HepG2 (cell line): ENCODE results near the gene DGKB. TPM values are rescaled to one million over a fixed set of nuclear protein-coding genes. Genes with fewer than 3 reads are reported as not detected.

Source experiments
- ATAC-seq: fragments of 200-7000 bp; cut with Tn5 transposase; 3 replicates; pipeline ENCODE4 v1.9.1; 2020; ENCODE audit warnings: mild to moderate bottlenecking, moderate library complexity
- BruUV-seq: library from RNA; stranded (reverse); fragments of 400-500 nt; replicated peaks from 2 replicates; lab custom pipeline; 2021; lab: Mats Ljungman, UMichigan
- CTCF ChIA-PET: fragments of 300-600 bp; formaldehyde crosslinking; extraction: SDS; loops from one replicate; lab custom pipeline; 2021; ENCODE audit warnings: low total read pairs, inconsistent platforms, low intra/inter-chr PET ratio; lab: Yijun Ruan, JAX
- POLR2A ChIA-PET: fragments of 350-600 bp; sonication (Branson Sonifier 250); formaldehyde crosslinking; loops from one replicate; lab custom pipeline; 2020; ENCODE audit warnings: antibody characterized with exemption, inconsistent platforms; lab: Yijun Ruan, JAX
- DNase-seq: peaks from one replicate; pipeline ENCODE4 v3.0.0-alpha.2; 2015; ENCODE audit warnings: low spot score
- FAIRE-seq: peaks from 3 replicates; lab custom pipeline; 2011; peaks lifted over from hg19 to GRCh38; lab: Jason Lieb, UNC
- H2AFZ ChIP-seq: one replicate; pipeline ENCODE4 v1.6.1; 2011; ENCODE audit warnings: low read length, inconsistent platforms
- H3K27ac ChIP-seq: fragments of 300-600 bp; 3 replicates; pipeline ENCODE4 v1.8.0; 2011; ENCODE audit warnings: mixed run types, mild to moderate bottlenecking, mixed read lengths, low read length, inconsistent platforms; ENCODE audit not compliant: insufficient read depth; ENCODE audit errors: extremely low read length
- H3K27me3 ChIP-seq, 2 experiments: fragments of 200-600 bp in 1 of 2; 2 replicates in 1 of 2; 3 replicates in 1 of 2; pipeline versions ENCODE4 v1.6.0 to v1.8.0; 2011; ENCODE audit warnings: low read length in 2 of 2, mild to moderate bottlenecking in 2 of 2, moderate library complexity in 2 of 2, inconsistent platforms in 1 of 2; ENCODE audit not compliant: insufficient read depth in 2 of 2, control insufficient read depth in 1 of 2
- H3K36me3 ChIP-seq, 2 experiments: fragments of 200-600 bp in 1 of 2; replicated peaks in 1 of 2; 2 replicates in 1 of 2; 3 replicates in 1 of 2; pipeline versions ENCODE4 v1.5.1 to v1.8.0; 2011; ENCODE audit warnings: low read length in 2 of 2, inconsistent platforms in 1 of 2; ENCODE audit not compliant: insufficient read depth in 2 of 2, control insufficient read depth in 1 of 2
- H3K4me1 ChIP-seq: 2 replicates; pipeline ENCODE4 v1.5.1; 2012; ENCODE audit warnings: low read length, inconsistent platforms; ENCODE audit not compliant: insufficient read depth
- H3K4me2 ChIP-seq: 2 replicates; pipeline ENCODE4 v1.6.0; 2011; ENCODE audit warnings: low read depth, low read length, inconsistent platforms
- H3K4me3 ChIP-seq, 3 experiments: fragments of 200-600 bp in 1 of 3; sonication (generic), shearing (Covaris generic) in 1 of 3; replicated peaks in 1 of 3; 2 replicates each; pipeline ENCODE4 v1.5.1; 2011 to 2016; ENCODE audit warnings: low read length in 3 of 3, inconsistent platforms in 2 of 3, low read depth in 2 of 3, mild to moderate bottlenecking in 2 of 3, control low read depth in 1 of 3, mixed read lengths in 1 of 3; ENCODE audit not compliant: insufficient read depth in 1 of 3
- H3K79me2 ChIP-seq: one replicate; pipeline ENCODE4 v1.6.1; 2011; ENCODE audit warnings: low read length, inconsistent platforms; ENCODE audit not compliant: insufficient read depth
- H3K9ac ChIP-seq: 2 replicates; pipeline ENCODE4 v1.6.0; 2011; ENCODE audit warnings: mild to moderate bottlenecking, low read depth, low read length, inconsistent platforms; ENCODE audit not compliant: insufficient read depth
- H3K9me3 ChIP-seq: 2 replicates; pipeline ENCODE4 v1.5.1; 2012; ENCODE audit warnings: mild to moderate bottlenecking, low read length
- H4K20me1 ChIP-seq: 2 replicates; pipeline ENCODE4 v1.6.0; 2011; ENCODE audit warnings: inconsistent platforms, mild to moderate bottlenecking, low read length, moderate library complexity; ENCODE audit not compliant: insufficient read depth
- HDAC6 ChIP-seq: fragments of 200-600 bp; sonication (generic); IDR thresholded peaks from 2 replicates; pipeline ENCODE4 v1.7.0; 2017; ENCODE audit warnings: mild to moderate bottlenecking, antibody characterized with exemption, low read length, low read depth
- HHEX ChIP-seq: IDR thresholded peaks from 2 replicates; pipeline ENCODE4 v1.6.1; 2016; ENCODE audit warnings: control low read depth
- HMG20B ChIP-seq: conservative IDR thresholded peaks from 2 replicates; pipeline ENCODE4 v1.6.1; 2016; ENCODE audit warnings: missing genetic modification reagents, missing compliant biosample characterization
- JDP2 ChIP-seq: sonication (generic); formaldehyde crosslinking; IDR thresholded peaks from 2 replicates; pipeline ENCODE4 v1.8.1; 2022; ENCODE audit warnings: missing genetic modification reagents, borderline replicate concordance
- JUND ChIP-seq: sonication (generic); formaldehyde crosslinking; IDR thresholded peaks from 2 replicates; pipeline ENCODE4 v1.8.0; 2022; ENCODE audit warnings: mild to moderate bottlenecking, missing genetic modification reagents
- KAT2B ChIP-seq: fragments of 150-350 bp; IDR thresholded peaks from 2 replicates; pipeline ENCODE4 v1.6.1; 2014; ENCODE audit warnings: low read depth, low read length, borderline replicate concordance
- PBX3 ChIP-seq: sonication (generic); formaldehyde crosslinking; IDR thresholded peaks from 2 replicates; pipeline ENCODE4 v1.8.1; 2023; ENCODE audit warnings: missing genetic modification reagents, inconsistent platforms, borderline replicate concordance
- RXRB ChIP-seq: IDR thresholded peaks from 2 replicates; pipeline ENCODE4 v1.6.1; 2016; ENCODE audit warnings: borderline replicate concordance, missing genetic modification reagents, missing compliant biosample characterization
- TSC22D2 ChIP-seq: sonication (generic); formaldehyde crosslinking; IDR thresholded peaks from 2 replicates; pipeline ENCODE4 v1.5.1; 2020; ENCODE audit warnings: missing genetic modification reagents, mild to moderate bottlenecking, borderline replicate concordance
- ZC3H4 ChIP-seq: sonication (generic); formaldehyde crosslinking; IDR thresholded peaks from 2 replicates; pipeline ENCODE4 v1.4.0; 2020; ENCODE audit warnings: missing genetic modification reagents, borderline replicate concordance
- ZKSCAN8 ChIP-seq: IDR thresholded peaks from 2 replicates; pipeline ENCODE4 v1.6.1; 2016; ENCODE audit warnings: borderline replicate concordance, missing genetic modification reagents, missing compliant biosample characterization
- ZNF331 ChIP-seq: sonication (generic); formaldehyde crosslinking; IDR thresholded peaks from 2 replicates; pipeline ENCODE4 v1.4.0; 2020; ENCODE audit warnings: missing genetic modification reagents
- ZNF33B ChIP-seq: sonication (generic); formaldehyde crosslinking; IDR thresholded peaks from 2 replicates; pipeline ENCODE4 v1.5.1; 2020; ENCODE audit warnings: mild to moderate bottlenecking, missing genetic modification reagents
- ZNF724P ChIP-seq: sonication (generic); formaldehyde crosslinking; IDR thresholded peaks from 2 replicates; pipeline ENCODE4 v1.8.0; 2022; ENCODE audit warnings: missing genetic modification reagents, borderline replicate concordance
- WGBS: methylation state at CpG from one replicate; pipeline ENCODE4 v1.1.6; 2017; ENCODE audit warnings: low lambda C conversion rate; 5-methylcytosine and 5-hydroxymethylcytosine counted together
- in situ Hi-C: cut with HindIII; loops from 2 replicates; pipeline ENCODE4 v1.10.0; 2017; ENCODE audit warnings: low pct_unique_long_range_greater_than_20kb; ENCODE audit not compliant: extremely low pct_ligation_motif_present
- intact Hi-C: fragments of 100-400 bp; cut with micrococcal nuclease; formaldehyde crosslinking; loops from one replicate; pipeline ENCODE4 v1.10.0; 2022; ENCODE audit not compliant: unreplicated experiment
- polyA plus RNA-seq, 8 experiments: library from polyadenylated mRNA; depleted of rRNA in 3 of 8; stranded (reverse) in 7 of 8; unstranded in 1 of 8; fragments of >200 nt; fragmentation: Illumina TruSeq in 4 of 8; extraction: Trizol in 4 of 8; gene quantifications; 2 replicates each; pipeline versions ENCODE4 v1.2.1 to v1.2.3, GENCODE V29; 2011 to 2016; ENCODE audit warnings: low read depth in 4 of 8, missing spikeins in 1 of 8, mixed read lengths in 1 of 8; ENCODE audit not compliant: insufficient read depth in 1 of 8
- total RNA-seq, 5 experiments: library from RNA; depleted of rRNA; stranded (reverse); fragments of >200 nt; fragmentation: Illumina TruSeq; extraction: Trizol; gene quantifications; 2 replicates each; pipeline ENCODE4 v1.2.3, GENCODE V29; 2016; ENCODE audit warnings: low read depth in 1 of 5

Gene DGKB
- total and polyA plus RNA-seq, 2 of the 13 experiments (the other 11 are each of a cell fraction or from before 2014, with no cell fraction given): not detected

DNA sequence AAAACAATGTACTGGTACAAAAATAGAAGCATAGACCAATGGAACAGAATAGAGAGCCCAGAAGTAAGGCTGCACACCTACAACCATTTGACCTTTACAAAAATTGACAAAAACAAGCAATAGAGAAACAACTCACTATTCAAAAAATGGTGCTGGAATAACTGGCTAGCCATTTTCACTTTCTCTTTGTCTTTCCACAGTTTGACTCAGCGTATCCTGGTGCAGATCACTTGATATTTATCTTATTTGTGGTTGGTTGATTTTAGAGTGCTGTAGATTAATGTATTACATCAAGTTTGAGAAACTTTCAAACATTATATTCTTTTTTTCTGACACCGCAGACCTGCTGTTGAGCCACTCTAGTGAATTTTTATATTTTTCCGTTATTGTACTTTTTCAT lies 381.4 kb downstream of the DGKB start:
- ATAC-seq: no peak
- H4K20me1 ChIP-seq: no peaks in the 10 kb centered on the region
- peaks cover 80% of the 10 kb centered on the region for H3K9me3 ChIP-seq
- no peaks in the 10 kb centered on the region for H3K36me3 ChIP-seq
- no peak overlapping the region for H3K27ac ChIP-seq
- no peaks in the 10 kb centered on the region for H3K4me1 ChIP-seq
- H2AFZ ChIP-seq: no peak overlapping the region
- CTCF ChIA-PET: no interaction called here
- H3K4me2 ChIP-seq: no peak overlapping the region
- in situ Hi-C loops: no loop called here
- no peaks in the 10 kb centered on the region for H3K79me2 ChIP-seq
- TF ChIP-seq ZNF724P (CRISPR knock-in tag) (no peak), ZNF331 (no peak), ZC3H4 (CRISPR knock-in tag) (no peak), KAT2B (no peak), RXRB (no peak), HDAC6 (no peak), JDP2 (no peak), PBX3 (CRISPR knock-in tag) (no peak), ZKSCAN8 (CRISPR knock-in tag) (no peak), JUND (CRISPR knock-in tag) (no peak), ZNF33B (CRISPR knock-in tag) (no peak), HHEX (CRISPR knock-in tag) (no peak), TSC22D2 (CRISPR knock-in tag) (no peak), HMG20B (no peak)
- no peak overlapping the region for H3K4me3 ChIP-seq
- POLR2A ChIA-PET: no interaction called here
- no peak for DNase-seq
- WGBS: 49% methylated on average over 3 of the region's 3 CpGs
- no peak for FAIRE-seq
- intact Hi-C loops: no loop called here
- no TSS peak for BruUV-seq
- no peaks in the 10 kb centered on the region for H3K27me3 ChIP-seq
- no peak overlapping the region for H3K9ac ChIP-seq
